Stimulated activated naive CD4-positive, alpha-beta T cell (primary cell): ENCODE results near the gene MDP1.

Experiments used
- DNase-seq, 6 experiments: peaks; one replicate each; lab custom pipeline; 2025; lab: John Stamatoyannopoulos, UW

Gene MDP1

GRCh38 chr14:24215495-24216344 is at the start of gene MDP1:
TSS of gene MDP1 (minus strand) at chr14:24216066. CDS start at chr14:24215955, 111 bp downstream.
- peak; percentile 76 to 88 (median 82) for DNase-seq

- no peak for DNase-seq
Observed at GRCh38 chr14:24264298-24264697, 48.4 kb upstream of the MDP1 start.

- no peak for DNase-seq
Observed at GRCh38 chr14:24263848-24264247, 48.0 kb upstream of the MDP1 start.

- no peak for DNase-seq
Observed at GRCh38 chr14:24262821-24263733, 47.2 kb upstream of the MDP1 start, which contains the start of gene TGM1. TSS of gene TGM1 (minus strand) at chr14:24263177. CDS start at chr14:24262352, 825 bp downstream.

- DNase-seq, result no peak
Observed at GRCh38 chr14:24261969-24262327, 46.1 kb upstream of the MDP1 start.

DNA sequence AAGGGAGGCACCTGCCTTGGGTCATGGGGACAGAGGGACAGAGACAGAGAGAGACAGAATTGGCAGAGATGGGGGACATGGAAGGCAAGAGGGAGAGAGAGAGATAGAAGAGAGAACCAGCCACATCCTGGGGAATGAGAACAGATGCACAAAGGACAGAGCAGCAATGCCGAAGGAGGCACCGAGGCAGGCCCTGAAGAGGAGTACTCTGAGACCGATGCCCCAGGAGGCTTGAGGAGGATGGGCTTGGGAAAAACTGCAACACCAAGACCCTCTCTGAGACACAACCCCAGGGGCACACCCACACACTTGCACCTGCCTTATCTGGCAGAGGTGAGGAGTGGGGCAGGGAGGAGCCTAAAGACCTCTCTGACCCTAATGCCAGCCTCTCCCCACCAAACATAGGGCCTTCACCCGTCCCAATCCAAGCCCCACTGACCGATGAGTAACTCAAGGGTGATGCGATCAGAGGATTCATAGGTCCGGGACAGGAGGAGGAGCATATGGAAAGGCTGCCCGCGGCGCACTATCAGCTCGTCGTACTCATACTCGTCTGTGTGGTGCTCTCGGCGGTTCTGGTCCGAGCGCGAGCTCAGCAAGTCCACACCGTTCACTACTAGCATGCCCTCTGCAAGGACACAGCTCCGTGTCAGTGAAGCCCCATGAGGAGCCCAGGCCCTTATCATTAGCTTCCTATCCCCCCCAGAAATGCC is 45.5 kb upstream of the MDP1 start:
- no peak for DNase-seq

- DNase-seq, result no peak
Observed at GRCh38 chr14:24260780-24261157, 44.9 kb upstream of the MDP1 start.

DNA sequence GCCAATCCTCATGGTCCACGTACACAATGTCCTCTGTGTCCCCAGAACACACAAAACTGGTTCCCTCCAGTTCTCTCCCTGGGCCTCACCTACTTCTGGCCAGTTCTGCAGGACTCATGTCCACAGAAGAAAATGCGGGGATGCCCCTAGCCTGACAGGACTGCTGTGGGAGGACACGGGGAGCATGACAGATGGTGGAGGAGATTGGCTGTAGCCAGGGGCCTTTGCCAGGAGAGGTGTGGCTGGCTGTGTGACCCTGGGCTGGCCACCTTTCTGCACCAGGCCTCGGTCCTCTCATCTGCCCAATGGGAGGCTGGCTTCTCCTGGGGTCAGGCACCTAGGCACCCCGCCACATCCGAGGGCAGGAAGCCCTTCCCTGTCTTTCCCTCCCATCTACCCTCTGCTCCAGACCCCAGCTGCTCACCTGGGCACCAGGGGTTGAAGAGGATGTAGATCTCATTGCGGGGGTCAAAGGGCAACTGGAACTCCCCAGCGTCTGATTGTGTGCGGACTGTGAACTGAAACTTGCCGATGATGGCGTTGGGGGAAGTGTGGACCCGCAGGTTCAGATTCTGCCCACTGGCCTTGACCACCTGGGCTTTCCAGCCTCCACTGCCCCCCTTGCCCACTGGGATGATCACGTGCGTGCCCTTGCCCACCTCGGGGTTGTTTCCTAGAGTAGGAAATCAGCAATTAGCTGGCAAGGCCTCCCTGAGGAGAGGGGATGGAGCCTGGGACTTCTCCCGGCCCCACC is 44.3 kb upstream of the MDP1 start:
- DNase-seq, result no peak

DNA sequence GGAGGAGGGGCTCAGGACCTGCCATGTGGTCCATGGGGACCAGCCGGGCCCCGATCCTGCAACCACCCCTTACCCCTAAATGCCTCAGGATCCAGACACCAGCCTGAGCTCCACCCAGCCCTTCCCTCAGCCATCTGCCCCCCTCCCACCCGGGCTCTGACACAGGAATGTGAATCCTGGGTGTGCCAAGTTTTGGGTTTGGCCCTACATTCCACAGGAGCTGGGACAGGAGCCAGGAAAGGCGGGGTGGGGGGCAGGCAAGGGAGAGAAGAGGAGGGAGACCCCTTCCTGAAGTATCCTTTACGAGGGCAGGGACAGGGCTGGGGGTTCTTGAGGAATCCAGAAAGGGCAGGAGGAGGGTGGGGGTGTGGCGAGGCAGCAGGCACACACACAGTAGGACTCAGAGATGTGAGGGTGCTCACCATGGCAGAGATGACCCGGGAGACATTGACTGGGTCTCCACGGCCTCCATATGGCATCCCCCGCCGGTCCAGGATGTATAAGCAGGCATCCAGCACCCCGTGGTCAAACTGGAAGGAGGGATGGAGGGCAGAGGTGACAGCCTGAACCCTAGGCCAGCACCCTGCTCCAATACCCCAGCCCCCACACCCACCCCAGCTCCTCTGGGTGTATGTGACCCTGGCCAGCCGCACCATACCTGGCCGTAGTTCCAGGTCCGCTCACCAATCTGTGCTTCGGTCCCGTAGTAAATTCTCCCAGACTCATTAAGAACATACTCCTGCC is 43.6 kb upstream of the MDP1 start:
- no peak for DNase-seq

DNA sequence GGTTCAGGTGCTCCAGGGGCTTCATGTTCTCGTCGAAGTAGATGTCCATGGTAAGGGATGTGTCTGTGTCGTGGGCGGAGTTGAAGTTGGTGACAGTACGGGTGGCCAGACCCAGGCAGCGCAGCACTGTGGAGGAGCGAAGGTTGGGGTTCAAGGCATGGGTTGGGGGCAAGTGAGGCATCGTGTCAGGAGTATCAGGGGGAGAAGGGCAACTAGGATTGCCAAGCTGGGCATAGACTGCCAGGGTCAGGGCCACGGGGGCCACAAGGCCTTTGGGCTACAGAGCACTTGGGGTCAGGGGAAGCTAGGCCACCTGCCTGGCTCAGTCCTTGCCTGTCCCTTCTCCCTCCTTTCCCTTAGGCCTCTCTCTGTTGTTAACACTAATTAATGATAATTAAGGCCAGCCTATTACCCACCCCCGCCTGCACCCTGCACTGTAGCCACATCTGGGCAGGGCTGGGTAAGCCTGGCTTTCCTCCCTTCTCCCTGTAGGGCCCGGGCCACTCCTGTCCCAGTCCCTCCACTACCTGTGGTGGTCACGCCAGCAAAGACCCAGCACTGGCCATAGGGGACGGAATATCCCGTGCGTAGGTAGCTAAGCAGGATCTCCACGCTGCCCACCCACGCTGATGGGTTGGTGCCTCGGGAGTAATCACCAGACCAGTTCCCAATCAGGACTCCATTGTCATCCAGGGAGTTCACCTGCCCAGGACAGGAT is 42.8 kb upstream of the MDP1 start:
- DNase-seq, result no peak

DNA sequence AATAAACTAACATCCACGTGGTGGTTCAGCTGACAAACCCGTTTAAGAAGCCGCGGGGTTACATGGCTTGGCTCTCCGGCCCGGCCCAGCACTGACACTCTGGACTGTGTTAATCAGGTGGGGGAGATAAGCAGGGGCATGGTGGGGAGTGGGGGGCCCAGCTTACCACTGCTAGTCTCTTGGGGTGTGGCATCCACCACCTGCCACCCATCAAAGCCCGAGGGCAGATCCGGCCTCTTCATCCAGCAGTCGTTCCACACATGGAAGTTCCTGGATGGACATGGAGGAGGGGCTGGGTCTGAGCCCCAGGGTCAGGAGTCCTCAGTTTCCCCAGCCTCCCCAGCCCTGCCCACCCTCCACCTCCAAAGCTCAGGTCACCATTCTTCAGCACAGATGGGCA is 42.3 kb upstream of the MDP1 start:
- no peak for DNase-seq

DNA sequence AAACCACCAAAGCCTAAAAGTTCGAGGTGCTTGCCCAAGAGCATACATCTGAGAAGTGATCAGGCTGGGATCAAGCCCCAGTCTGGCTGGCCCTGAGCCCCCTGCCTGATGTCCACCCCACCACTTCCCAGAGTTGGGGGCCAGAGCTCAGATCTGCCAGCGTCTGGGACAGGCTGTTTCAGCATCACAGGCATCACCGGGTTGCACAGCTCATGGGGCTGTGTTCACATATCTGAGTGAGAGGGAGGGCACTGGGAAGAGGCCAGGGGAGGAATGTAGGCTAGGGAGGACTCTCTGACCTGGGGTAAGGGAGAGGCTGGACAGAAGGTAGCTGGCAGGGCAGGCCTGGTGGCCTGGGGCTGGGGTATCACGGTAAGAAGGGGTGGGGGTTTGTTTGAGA is 41.1 kb upstream of the MDP1 start:
- no peak for DNase-seq

GRCh38 chr14:24255931-24256711 is 40.3 kb upstream of the MDP1 start:
- no peak for DNase-seq

DNA sequence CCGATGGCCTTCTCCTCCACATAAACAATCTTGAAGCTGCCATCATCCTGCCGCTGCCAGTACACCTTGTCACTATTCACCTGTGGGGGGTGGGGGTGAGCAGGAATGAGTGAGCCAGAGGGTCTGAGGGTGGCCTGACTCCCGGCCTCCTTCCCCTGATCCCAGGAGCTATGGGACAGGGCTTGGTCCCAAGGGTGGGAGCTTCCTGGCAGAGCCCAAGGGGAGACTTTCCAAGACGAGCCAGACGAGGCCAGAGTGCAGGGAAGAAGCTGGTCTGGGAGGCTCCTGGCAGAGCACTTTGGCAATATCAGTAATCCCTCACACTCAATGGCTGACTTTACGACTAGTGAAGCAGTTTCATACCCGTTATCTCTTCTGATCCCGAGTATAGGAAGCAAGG is 39.6 kb upstream of the MDP1 start:
- DNase-seq, result no peak

DNA sequence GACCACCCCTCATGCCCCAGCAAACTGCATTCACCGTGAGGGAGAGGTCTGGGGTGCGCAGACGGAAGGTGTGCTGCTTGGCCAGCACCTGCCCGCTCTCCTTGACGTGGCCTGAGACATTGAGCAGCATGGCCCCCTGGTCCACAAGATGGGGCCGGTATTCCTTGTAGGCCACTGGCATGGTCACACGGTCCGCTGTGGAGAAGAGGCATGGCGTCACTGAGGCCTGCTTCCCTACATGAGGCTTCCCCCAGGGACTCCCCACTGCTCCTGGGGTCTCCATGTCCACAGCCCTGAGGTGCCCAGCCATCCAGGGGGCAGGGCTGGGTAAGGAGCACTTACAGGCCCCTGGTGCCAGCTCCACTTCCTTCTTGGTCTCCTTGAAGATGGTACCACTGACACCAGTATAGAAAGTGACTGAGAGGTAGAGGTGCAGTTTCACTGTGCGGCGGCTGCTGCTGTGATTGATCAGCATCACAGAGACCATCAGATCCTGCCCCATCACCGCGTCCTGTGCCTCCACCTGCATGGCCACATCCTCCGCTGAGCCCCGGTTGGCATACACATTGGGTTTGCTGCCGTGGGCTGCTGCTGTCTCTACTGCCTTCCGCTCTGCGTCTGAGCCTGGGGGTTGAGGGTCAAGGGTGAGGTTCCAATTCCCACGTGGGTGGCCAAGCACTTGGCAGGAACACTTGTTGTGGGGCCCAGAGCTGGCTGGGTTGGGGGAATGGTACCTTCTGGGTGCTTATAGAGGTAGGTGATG is 38.9 kb upstream of the MDP1 start:
- DNase-seq, result no peak

DNA sequence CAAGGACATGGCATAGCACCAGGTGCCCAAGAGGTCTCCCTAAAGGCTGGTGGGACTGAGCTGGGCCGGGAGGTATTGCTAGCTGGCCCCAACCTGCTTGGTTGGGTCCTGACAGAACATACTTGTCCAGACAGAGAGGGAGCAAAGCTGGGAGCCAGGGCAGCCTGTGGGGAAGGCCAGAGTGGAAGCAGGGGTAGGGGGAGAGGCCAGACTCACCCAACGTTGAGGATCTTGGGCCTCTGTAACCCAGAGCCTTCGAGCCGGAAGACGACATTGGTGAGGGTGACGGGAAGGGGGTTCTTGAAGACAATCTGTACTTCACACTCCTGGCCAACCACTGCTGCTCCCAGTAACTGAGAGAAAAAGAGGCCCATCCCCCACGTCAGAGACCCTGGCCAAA is 38.1 kb upstream of the MDP1 start:
- no peak for DNase-seq

DNA sequence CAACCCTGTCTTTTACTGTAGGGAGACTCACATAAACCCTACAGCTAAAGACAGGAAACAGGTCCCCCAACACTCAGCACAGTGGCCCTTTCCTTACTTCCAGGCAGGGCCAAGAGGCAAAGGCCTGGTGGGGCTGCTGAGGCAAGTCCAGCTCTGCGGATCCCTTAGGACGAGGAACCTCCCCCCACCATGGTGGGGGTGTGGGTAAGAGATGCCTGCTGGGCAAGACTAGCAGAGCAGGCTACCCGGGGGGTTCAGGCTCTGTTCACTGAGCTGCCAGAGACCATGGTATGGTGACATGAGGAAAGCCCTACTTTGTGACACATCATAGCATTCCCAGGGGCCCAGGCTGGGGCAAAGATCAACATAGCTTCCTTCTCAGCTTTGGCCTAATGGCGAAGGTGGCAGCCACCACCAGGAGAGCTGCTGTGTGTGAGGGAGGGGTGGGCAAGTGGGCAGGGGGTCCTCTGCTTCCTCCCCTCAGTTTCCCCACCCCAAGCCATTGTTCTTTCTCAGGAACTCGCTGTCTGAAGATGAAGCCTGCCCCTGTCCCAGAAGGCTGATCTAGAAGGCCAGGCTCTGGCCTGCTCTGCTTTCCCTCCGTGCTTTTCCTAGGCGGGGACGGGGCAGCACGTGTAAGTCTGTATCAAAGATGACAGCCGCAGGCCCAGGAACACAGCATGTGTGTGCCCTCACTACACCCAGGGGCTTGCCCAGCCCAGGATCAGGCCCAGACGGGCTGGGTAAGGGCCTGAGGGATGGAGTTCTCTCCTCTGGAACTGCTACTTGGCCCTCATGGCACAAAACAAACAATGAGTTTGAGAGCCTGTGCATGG is 36.6 kb upstream of the MDP1 start:
- no peak for DNase-seq

DNA sequence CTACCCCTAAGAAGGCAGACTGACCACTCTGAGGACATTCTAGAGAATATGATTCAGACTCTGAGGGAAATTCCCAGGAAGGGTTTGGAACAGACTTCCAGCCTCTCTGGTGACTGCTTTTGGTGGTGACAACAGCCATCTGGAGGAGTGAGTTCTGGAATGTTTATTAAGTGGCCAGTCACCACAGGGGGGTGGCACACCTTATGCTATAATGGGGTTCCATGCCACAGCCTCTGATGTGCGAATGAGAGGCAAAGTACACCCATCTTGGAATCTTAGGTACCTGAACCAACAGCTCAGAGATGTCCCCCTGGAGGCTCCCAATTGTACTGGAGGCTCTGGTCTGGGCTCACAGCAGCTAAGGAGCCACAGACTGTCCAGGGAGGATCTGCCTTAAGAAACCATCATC is 36.0 kb upstream of the MDP1 start:
- no peak for DNase-seq
